PC-9 (cell line): ENCODE measurements around the gene MRO.

Source experiments
- EZH2 ChIP-seq: fragments of 200-600 bp; sonication (generic); IDR thresholded peaks from 2 replicates; pipeline ENCODE4 v1.8.0; 2017; ENCODE audit warnings: antibody characterized with exemption, low read depth
- TF ChIP-seq, protein P1 (sequence below): fragments of 200-600 bp; sonication (generic); conservative IDR thresholded peaks from 2 replicates; pipeline ENCODE4 v1.6.1; 2017; ENCODE audit warnings: mixed run types, antibody characterized with exemption, mild to moderate bottlenecking, moderate library complexity

DNA sequence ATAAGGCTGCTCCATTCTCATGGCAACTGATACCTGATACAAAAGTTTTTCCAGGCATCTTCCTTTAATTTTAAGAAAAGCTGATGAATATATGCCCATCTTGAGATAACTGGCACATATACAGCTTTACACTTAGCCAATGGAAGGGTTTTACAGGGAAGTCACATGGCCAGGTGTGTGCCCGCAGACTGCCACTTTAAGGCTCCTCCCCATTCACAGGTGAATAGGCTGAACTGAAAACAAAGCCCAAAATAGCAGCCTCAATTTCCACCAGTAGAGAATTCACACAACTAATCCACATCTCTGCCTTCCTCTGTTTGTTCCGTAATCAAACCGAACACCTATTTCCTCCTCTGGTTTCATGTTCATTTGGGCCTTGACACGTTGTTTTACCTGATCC, 49.3 kb upstream of the MRO start:
- TF ChIP-seq, protein P1, sequence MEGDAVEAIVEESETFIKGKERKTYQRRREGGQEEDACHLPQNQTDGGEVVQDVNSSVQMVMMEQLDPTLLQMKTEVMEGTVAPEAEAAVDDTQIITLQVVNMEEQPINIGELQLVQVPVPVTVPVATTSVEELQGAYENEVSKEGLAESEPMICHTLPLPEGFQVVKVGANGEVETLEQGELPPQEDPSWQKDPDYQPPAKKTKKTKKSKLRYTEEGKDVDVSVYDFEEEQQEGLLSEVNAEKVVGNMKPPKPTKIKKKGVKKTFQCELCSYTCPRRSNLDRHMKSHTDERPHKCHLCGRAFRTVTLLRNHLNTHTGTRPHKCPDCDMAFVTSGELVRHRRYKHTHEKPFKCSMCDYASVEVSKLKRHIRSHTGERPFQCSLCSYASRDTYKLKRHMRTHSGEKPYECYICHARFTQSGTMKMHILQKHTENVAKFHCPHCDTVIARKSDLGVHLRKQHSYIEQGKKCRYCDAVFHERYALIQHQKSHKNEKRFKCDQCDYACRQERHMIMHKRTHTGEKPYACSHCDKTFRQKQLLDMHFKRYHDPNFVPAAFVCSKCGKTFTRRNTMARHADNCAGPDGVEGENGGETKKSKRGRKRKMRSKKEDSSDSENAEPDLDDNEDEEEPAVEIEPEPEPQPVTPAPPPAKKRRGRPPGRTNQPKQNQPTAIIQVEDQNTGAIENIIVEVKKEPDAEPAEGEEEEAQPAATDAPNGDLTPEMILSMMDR: no peak
- TF ChIP-seq EZH2: no peak
